H1 (cell line): Measurements from ENCODE around the gene UPF1. TPM values are rescaled to one million over a fixed set of nuclear protein-coding genes. Genes with fewer than 3 reads are reported as not detected.

ENCODE experiments used
- CTCF ChIA-PET: fragments of 300-600 bp; sonication (Branson Sonifier 250); formaldehyde crosslinking; loops from one replicate; lab custom pipeline; 2021; ENCODE audit not compliant: partially characterized antibody; lab: Charles Lee
- POLR2A ChIA-PET: fragments of 300-600 bp; sonication (Branson Sonifier 250); formaldehyde crosslinking; loops from one replicate; lab custom pipeline; 2021; ENCODE audit warnings: inconsistent platforms; ENCODE audit not compliant: partially characterized antibody; lab: Charles Lee
- DNase-seq, 2 experiments: peaks; one replicate each; pipeline versions ENCODE4 v3.0.0 to v3.0.0-alpha.2; 2010 to 2022; ENCODE audit warnings: low spot score in 2 of 2, low read depth in 1 of 2, mixed read lengths in 1 of 2
- FAIRE-seq: peaks from 2 replicates; lab custom pipeline; 2011; peaks lifted over from hg19 to GRCh38; lab: Jason Lieb, UNC
- H2AFZ ChIP-seq: 2 replicates; pipeline ENCODE4 v1.8.1; 2012; ENCODE audit warnings: low read length, inconsistent platforms
- H2AK5ac ChIP-seq: 2 replicates; pipeline ENCODE4 v1.6.1; 2013; ENCODE audit warnings: low read depth, low read length
- H2BK120ac ChIP-seq: replicated peaks from 2 replicates; pipeline ENCODE3; 2013; ENCODE audit warnings: low read depth, low read length, inconsistent platforms
- H2BK12ac ChIP-seq: 2 replicates; pipeline ENCODE4 v1.6.1; 2013; ENCODE audit warnings: low read depth, low read length
- H2BK15ac ChIP-seq: 2 replicates; pipeline ENCODE4 v1.6.1; 2013; ENCODE audit warnings: low read length
- H2BK20ac ChIP-seq: 2 replicates; pipeline ENCODE4 v1.6.1; 2013; ENCODE audit warnings: low read length
- H2BK5ac ChIP-seq: 2 replicates; pipeline ENCODE4 v1.6.1; 2013; ENCODE audit warnings: low read depth, low read length
- H3K14ac ChIP-seq: 2 replicates; pipeline ENCODE4 v1.6.1; 2013; ENCODE audit warnings: inconsistent platforms; ENCODE audit not compliant: insufficient read length
- H3K18ac ChIP-seq: 2 replicates; pipeline ENCODE4 v1.6.1; 2013; ENCODE audit warnings: low read length; ENCODE audit errors: extremely low read depth
- H3K23ac ChIP-seq: 2 replicates; pipeline ENCODE4 v1.6.1; 2013; ENCODE audit warnings: inconsistent platforms; ENCODE audit not compliant: insufficient read length
- H3K23me2 ChIP-seq: 2 replicates; pipeline ENCODE4 v1.6.1; 2013; ENCODE audit warnings: low read depth, low read length
- H3K27ac ChIP-seq: 2 replicates; pipeline ENCODE4 v1.6.1; 2011; ENCODE audit warnings: low read depth, low read length, inconsistent platforms
- H3K27me3 ChIP-seq, 4 experiments: replicated peaks in 1 of 4; 1 replicate in 1 of 4; 2 replicates in 3 of 4; pipeline versions ENCODE4 v1.6.1 to v1.8.1; 2011 to 2013; ENCODE audit warnings: low read length in 3 of 4, mild to moderate bottlenecking in 3 of 4, inconsistent platforms in 2 of 4, mixed read lengths in 2 of 4, moderate library complexity in 1 of 4; ENCODE audit not compliant: control insufficient read depth in 3 of 4, insufficient read depth in 3 of 4; ENCODE audit errors: extremely low read depth in 1 of 4
- H3K36me3 ChIP-seq, 4 experiments: 2 replicates each; pipeline versions ENCODE4 v1.6.1 to v1.8.1; 2011 to 2013; ENCODE audit warnings: mild to moderate bottlenecking in 4 of 4, low read length in 3 of 4, moderate library complexity in 2 of 4, control low read depth in 1 of 4, inconsistent platforms in 1 of 4; ENCODE audit not compliant: insufficient read depth in 4 of 4, control insufficient read depth in 2 of 4
- H3K4ac ChIP-seq: replicated peaks from 2 replicates; pipeline ENCODE3; 2013; ENCODE audit warnings: low read length, low read depth, mixed read lengths, inconsistent platforms; ENCODE audit not compliant: insufficient read length
- H3K4me1 ChIP-seq, 4 experiments: replicated peaks in 1 of 4; 1 replicate in 1 of 4; 2 replicates in 3 of 4; pipeline versions ENCODE4 v1.6.1 to v1.8.1; 2011 to 2013; ENCODE audit warnings: low read length in 3 of 4, inconsistent platforms in 2 of 4, mixed read lengths in 1 of 4; ENCODE audit not compliant: insufficient read depth in 4 of 4, control insufficient read depth in 3 of 4
- H3K4me2 ChIP-seq, 2 experiments: 2 replicates each; pipeline versions ENCODE4 v1.6.1 to v1.8.1; 2011 to 2013; ENCODE audit warnings: low read depth in 2 of 2, low read length in 2 of 2, control low read depth in 1 of 2, inconsistent platforms in 1 of 2, mild to moderate bottlenecking in 1 of 2; ENCODE audit not compliant: insufficient read depth in 1 of 2
- H3K4me3 ChIP-seq, 4 experiments: fragments of 200-600, 300-600 bp in 1 of 4; sonication (generic), shearing (Covaris generic), sonication (Bioruptor Twin) in 1 of 4; 2 replicates each; pipeline versions ENCODE4 v1.5.1 to v1.8.1; 2011 to 2016; ENCODE audit warnings: low read length in 4 of 4, low read depth in 3 of 4, control low read depth in 2 of 4, inconsistent platforms in 2 of 4, mild to moderate bottlenecking in 2 of 4, mixed read lengths in 1 of 4, moderate library complexity in 1 of 4; ENCODE audit not compliant: insufficient read depth in 2 of 4; ENCODE audit errors: extremely low read depth in 1 of 4
- H3K56ac ChIP-seq: replicated peaks from 2 replicates; pipeline ENCODE3; 2013; ENCODE audit warnings: low read depth, mild to moderate bottlenecking, mixed read lengths, low read length, inconsistent platforms; ENCODE audit not compliant: insufficient read length
- H3K79me1 ChIP-seq: 2 replicates; pipeline ENCODE4 v1.6.1; 2013; ENCODE audit warnings: low read depth, low read length, control low read depth
- H3K79me2 ChIP-seq, 2 experiments: 2 replicates each; pipeline versions ENCODE4 v1.6.1 to v1.8.1; 2012 to 2013; ENCODE audit warnings: low read length in 2 of 2, mild to moderate bottlenecking in 2 of 2, inconsistent platforms in 1 of 2; ENCODE audit not compliant: insufficient read depth in 2 of 2, control insufficient read depth in 1 of 2
- H3K9ac ChIP-seq, 4 experiments: replicated peaks in 1 of 4; 1 replicate in 1 of 4; 2 replicates in 3 of 4; pipeline versions ENCODE4 v1.6.1 to v1.8.1; 2011 to 2013; ENCODE audit warnings: low read depth in 3 of 4, low read length in 3 of 4, control low read depth in 2 of 4, mild to moderate bottlenecking in 2 of 4, moderate library complexity in 2 of 4, inconsistent platforms in 1 of 4; ENCODE audit errors: extremely low read depth in 1 of 4
- H3K9me3 ChIP-seq, 2 experiments: 2 replicates each; pipeline versions ENCODE4 v1.6.1 to v1.8.1; 2012 to 2013; ENCODE audit warnings: mild to moderate bottlenecking in 2 of 2, moderate library complexity in 2 of 2, control low read depth in 1 of 2, inconsistent platforms in 1 of 2, low read depth in 1 of 2, low read length in 1 of 2, mixed read lengths in 1 of 2; ENCODE audit not compliant: insufficient read depth in 2 of 2
- H4K20me1 ChIP-seq, 2 experiments: replicated peaks in 1 of 2; 2 replicates each; pipeline versions ENCODE3 to v1.8.1; 2011 to 2013; ENCODE audit warnings: inconsistent platforms in 2 of 2, low read length in 2 of 2, mild to moderate bottlenecking in 1 of 2; ENCODE audit not compliant: insufficient read depth in 2 of 2, control insufficient read depth in 1 of 2
- H4K5ac ChIP-seq: 2 replicates; pipeline ENCODE4 v1.6.1; 2013; ENCODE audit warnings: low read length, low read depth, mixed read lengths, inconsistent platforms; ENCODE audit not compliant: insufficient read length
- H4K8ac ChIP-seq: 2 replicates; pipeline ENCODE4 v1.8.0; 2013; ENCODE audit warnings: mild to moderate bottlenecking, moderate library complexity, low read length, inconsistent platforms; ENCODE audit not compliant: insufficient read depth; ENCODE audit errors: extremely low read depth
- H4K91ac ChIP-seq: replicated peaks from 2 replicates; pipeline ENCODE3; 2013; ENCODE audit warnings: low read length, mixed read lengths, inconsistent platforms; ENCODE audit not compliant: insufficient read length
- BRCA1 ChIP-seq: IDR thresholded peaks from 2 replicates; pipeline ENCODE4 v1.6.1; 2012; ENCODE audit warnings: low read depth, low read length, improper control_type of control experiment
- CBX5 ChIP-seq: fragments of 300-800, 300-1000 bp; sonication (generic); IDR thresholded peaks from 2 replicates; pipeline ENCODE4 v1.7.1; 2016; ENCODE audit warnings: antibody characterized with exemption, low read length, low read depth
- CREB1 ChIP-seq: IDR thresholded peaks from 2 replicates; pipeline ENCODE4 v1.6.1; 2012; ENCODE audit warnings: inconsistent platforms
- CTCF ChIP-seq, 3 experiments: IDR thresholded peaks; 1 replicate in 2 of 3; 2 replicates in 1 of 3; pipeline versions ENCODE4 v1.5.1 to v1.6.1; 2011; ENCODE audit warnings: low read length in 3 of 3, mild to moderate bottlenecking in 3 of 3, inconsistent platforms in 2 of 3, low read depth in 1 of 3, moderate library complexity in 1 of 3; ENCODE audit not compliant: insufficient read depth in 1 of 3; ENCODE audit errors: control extremely low read depth in 1 of 3
- KDM1A ChIP-seq: fragments of 200-600, 300-600 bp; sonication (generic); IDR thresholded peaks from 2 replicates; pipeline ENCODE4 v1.7.1; 2016; ENCODE audit warnings: mild to moderate bottlenecking, low read length, borderline replicate concordance
- MAX ChIP-seq: IDR thresholded peaks from 2 replicates; pipeline ENCODE4 v1.6.1; 2012; ENCODE audit warnings: inconsistent platforms
- NANOG ChIP-seq: IDR thresholded peaks from 2 replicates; pipeline ENCODE4 v1.6.1; 2011; ENCODE audit warnings: low read length, low read depth, mild to moderate bottlenecking, inconsistent platforms; ENCODE audit not compliant: insufficient read depth, poor library complexity, severe bottlenecking
- POLR2A ChIP-seq, 2 experiments: IDR thresholded peaks; 1 replicate in 1 of 2; 2 replicates in 1 of 2; pipeline ENCODE4 v1.6.1; 2011; ENCODE audit warnings: low read depth in 2 of 2, low read length in 2 of 2, mild to moderate bottlenecking in 2 of 2; ENCODE audit errors: control extremely low read depth in 1 of 2
- RBBP5 ChIP-seq: IDR thresholded peaks from 2 replicates; pipeline ENCODE4 v1.7.1; 2012; ENCODE audit warnings: low read depth, mild to moderate bottlenecking, inconsistent platforms, low read length, moderate library complexity, borderline replicate concordance
- SP1 ChIP-seq: IDR thresholded peaks from 2 replicates; pipeline ENCODE4 v1.6.1; 2011; ENCODE audit warnings: low read depth, low read length
- WGBS, 2 experiments: shearing (Covaris generic) in 1 of 2; methylation state at CpG; one replicate each; pipeline versions ENCODE4 v1.1.6 to v1.1.7; 2013 to 2015; ENCODE audit warnings: low lambda C conversion rate in 2 of 2, mixed read lengths in 2 of 2, inconsistent platforms in 1 of 2, low coverage in 1 of 2, missing lambda C conversion rate in 1 of 2; ENCODE audit not compliant: insufficient replicate concordance in 2 of 2, insufficient coverage in 1 of 2, insufficient read length in 1 of 2; ENCODE audit errors: extremely low coverage in 1 of 2, missing lambda C conversion rate in 1 of 2; 5-methylcytosine and 5-hydroxymethylcytosine counted together
- polyA plus RNA-seq, 7 experiments: library from polyadenylated mRNA; depleted of rRNA in 3 of 7; stranded (reverse) in 5 of 7; unstranded in 2 of 7; fragments of >200 nt in 5 of 7; fragments of 200-250 nt in 2 of 7; gene quantifications; 1 replicate in 5 of 7; 2 replicates in 1 of 7; 4 replicates in 1 of 7; pipeline versions ENCODE4 v1.2.1 to v1.2.3, GENCODE V29; 2011 to 2013; ENCODE audit warnings: missing spikeins in 2 of 7, mixed read lengths in 2 of 7
- total RNA-seq: library from RNA; stranded (reverse); fragmentation: NEBNext Ultra II Directional; extraction: Animal tissue kit (Norgen Biotek cat#: 25700); gene quantifications from 2 replicates; pipeline ENCODE4 v1.2.1, GENCODE V29; 2021

Gene UPF1
- total and polyA plus RNA-seq, 2 of the 8 experiments (the other 6 are each of a cell fraction or from before 2014, with no cell fraction given): 46.4 to 62.0 TPM

GRCh38 chr19:18851673-18852325 lies 20.0 kb downstream of the UPF1 start:
- WGBS, 2 experiments: 95% methylated on average over 31 of the region's 31 CpGs; no CpG with 5 or more reads in 1 of the 2 experiments
- Histone ChIP-seq H3K4ac (no peak overlapping the region), H4K20me1 (peaks cover 25 to 36% of the 10 kb centered on the region in 2 experiments), H2BK20ac (no peak overlapping the region), H3K4me2 (no peak overlapping the region), H2BK15ac (no peak overlapping the region), H2AK5ac (no peak overlapping the region), H3K4me3 (no peak overlapping the region), H2BK5ac (no peak overlapping the region; the same call in 1 of the 2 replicates), H3K9me3 (no peaks in the 10 kb centered on the region), H3K79me2 (peaks cover 0 to 24% of the 10 kb centered on the region in 2 experiments; a peak in 2 of 4 replicates), H2BK12ac (no peak overlapping the region), H2BK120ac (no peak overlapping the region), H3K4me1 (no peaks in the 10 kb centered on the region), H4K5ac (no peak overlapping the region), H3K36me3 (peaks cover 39 to 62% (median 56%) of the 10 kb centered on the region in 4 experiments), H3K9ac (no peak overlapping the region), H4K91ac (no peak overlapping the region), H2AFZ (no peak overlapping the region), H3K14ac (no peak overlapping the region), H3K27ac (no peak overlapping the region), H4K8ac (no peak overlapping the region), H3K56ac (no peak overlapping the region), H3K23ac (no peak overlapping the region), H3K18ac (no peak overlapping the region), H3K23me2 (no peaks in the 10 kb centered on the region), H3K27me3 (no peaks in the 10 kb centered on the region), H3K79me1 (no peaks in the 10 kb centered on the region; the same call in 1 of the 2 replicates)
- ChIA-PET CTCF (interaction anchor here (1.0 to 19.5 kb wide), 5 partner anchors 9 to 382 kb away, joined by 3 to 247 read pairs (median 79); partner anchors contain the start of gene UPF1), POLR2A (interaction anchor here (0.7 kb wide), 1 partner anchor 56 kb away, joined by 3 read pairs; no protein-coding TSS in a partner anchor)
- no peak for DNase-seq
- no peak for FAIRE-seq
- TF ChIP-seq KDM1A (no peak), NANOG (no peak), RBBP5 (no peak), CBX5 (no peak), SP1 (no peak), MAX (no peak), CREB1 (no peak), CTCF (IDR thresholded peaks at IDR 0.05; ENCODE audit: control extremely low read depth in 1 of 3, insufficient read depth in 1 of 3, low read depth in 1 of 3, low read length in 3 of 3) (no peak), BRCA1 (no peak), POLR2A (IDR thresholded peaks at IDR 0.05; ENCODE audit: control extremely low read depth in 1 of 2, low read depth in 2 of 2, low read length in 2 of 2) (no peak)
